KOPT-K1 (cell line): Measurements from ENCODE around the gene CNGA1.
"Not testable (repeated sequence)": the region's sequence is repeated elsewhere in the genome, so short reads cannot be mapped to it uniquely, and the experiment has no call there.

Source experiments
- H3K27ac ChIP-seq: fragments of 200-600 bp; sonication (generic); 2 replicates; pipeline ENCODE4 v1.5.1; 2016; ENCODE audit warnings: antibody characterized with exemption, mild to moderate bottlenecking, low read depth, low read length; ENCODE audit not compliant: poor library complexity, severe bottlenecking
- H3K36me3 ChIP-seq: fragments of 200-600 bp; sonication (generic); 2 replicates; pipeline ENCODE4 v1.5.1; 2017; ENCODE audit warnings: antibody characterized with exemption, mild to moderate bottlenecking, low read length, moderate library complexity; ENCODE audit not compliant: insufficient read depth
- H3K9me3 ChIP-seq: fragments of 200-600 bp; sonication (generic); 2 replicates; pipeline ENCODE4 v1.5.1; 2017; ENCODE audit warnings: antibody characterized with exemption, low read length, mild to moderate bottlenecking; ENCODE audit not compliant: insufficient read depth, poor library complexity, severe bottlenecking

Gene CNGA1

GRCh38 chr4:48015678-48016077 is 803 bp downstream of the CNGA1 start:
- no peaks in the 10 kb centered on the region for H3K9me3 ChIP-seq
- no peak overlapping the region for H3K27ac ChIP-seq
- no peaks in the 10 kb centered on the region for H3K36me3 ChIP-seq

GRCh38 chr4:48015216-48015615 is 1.3 kb downstream of the CNGA1 start:
- H3K36me3 ChIP-seq, result no peaks in the 10 kb centered on the region
- no peaks in the 10 kb centered on the region for H3K9me3 ChIP-seq

GRCh38 chr4:48012824-48013223 is 3.7 kb downstream of the CNGA1 start:
- Histone ChIP-seq H3K36me3 (no peaks in the 10 kb centered on the region), H3K27ac (no peak overlapping the region), H3K9me3 (peaks cover 19% of the 10 kb centered on the region)

More at GRCh38 chr4:48015216-48015615, 1.3 kb downstream of the CNGA1 start:
- no peak overlapping the region for H3K27ac ChIP-seq

- Histone ChIP-seq H3K9me3 (peaks cover 30% of the 10 kb centered on the region), H3K27ac (no peak overlapping the region), H3K36me3 (no peaks in the 10 kb centered on the region)
Measured at GRCh38 chr4:48011722-48012121, 4.8 kb downstream of the CNGA1 start.

GRCh38 chr4:48010906-48011305 is 5.6 kb downstream of the CNGA1 start:
- H3K27ac ChIP-seq, H3K36me3 ChIP-seq: not testable (repeated sequence)
- peaks cover 38% of the 10 kb centered on the region for H3K9me3 ChIP-seq

GRCh38 chr4:48008021-48008596 is 8.4 kb downstream of the CNGA1 start:
- no peaks in the 10 kb centered on the region for H3K36me3 ChIP-seq
- peaks cover 48% of the 10 kb centered on the region for H3K9me3 ChIP-seq
- H3K27ac ChIP-seq, result no peak overlapping the region

- no peaks in the 10 kb centered on the region for H3K36me3 ChIP-seq
- H3K9me3 ChIP-seq, result peaks cover 48% of the 10 kb centered on the region
- no peak overlapping the region for H3K27ac ChIP-seq
Measured at GRCh38 chr4:48005781-48006180, 10.7 kb downstream of the CNGA1 start.

GRCh38 chr4:48003568-48003967 is 12.9 kb downstream of the CNGA1 start:
- not testable (repeated sequence) for H3K36me3 ChIP-seq, H3K27ac ChIP-seq
- peaks cover 45% of the 10 kb centered on the region for H3K9me3 ChIP-seq

GRCh38 chr4:48002267-48002666 is 14.2 kb downstream of the CNGA1 start:
- no peak overlapping the region for H3K27ac ChIP-seq
- H3K36me3 ChIP-seq, result no peaks in the 10 kb centered on the region
- H3K9me3 ChIP-seq, result peaks cover 44% of the 10 kb centered on the region

GRCh38 chr4:47996021-47996420 is 20.5 kb downstream of the CNGA1 start:
- no peak overlapping the region for H3K27ac ChIP-seq
- H3K36me3 ChIP-seq, result no peaks in the 10 kb centered on the region
- peaks cover 20% of the 10 kb centered on the region for H3K9me3 ChIP-seq

GRCh38 chr4:47992475-47992874 is 24.0 kb downstream of the CNGA1 start:
- not testable (repeated sequence) for H3K36me3 ChIP-seq, H3K27ac ChIP-seq, H3K9me3 ChIP-seq

- Histone ChIP-seq H3K9me3 (peaks cover 9% of the 10 kb centered on the region), H3K36me3 (no peaks in the 10 kb centered on the region), H3K27ac (no peak overlapping the region)
Measured at GRCh38 chr4:47990145-47990544, 26.3 kb downstream of the CNGA1 start.

- H3K9me3 ChIP-seq, result no peaks in the 10 kb centered on the region
- no peak overlapping the region for H3K27ac ChIP-seq
- no peaks in the 10 kb centered on the region for H3K36me3 ChIP-seq
Measured at GRCh38 chr4:47974566-47974965, 41.9 kb downstream of the CNGA1 start.

- no peaks in the 10 kb centered on the region for H3K36me3 ChIP-seq
- no peak overlapping the region for H3K27ac ChIP-seq
- H3K9me3 ChIP-seq, result no peaks in the 10 kb centered on the region
Measured at GRCh38 chr4:47972721-47973120, 43.8 kb downstream of the CNGA1 start.

GRCh38 chr4:47972181-47972580 is 44.3 kb downstream of the CNGA1 start:
- Histone ChIP-seq H3K9me3 (no peaks in the 10 kb centered on the region), H3K36me3 (no peaks in the 10 kb centered on the region), H3K27ac (no peak overlapping the region)

- no peaks in the 10 kb centered on the region for H3K9me3 ChIP-seq
- no peak overlapping the region for H3K27ac ChIP-seq
- H3K36me3 ChIP-seq, result no peaks in the 10 kb centered on the region
Measured at GRCh38 chr4:47968847-47969246, 47.6 kb downstream of the CNGA1 start.
